Mesendoderm (in vitro differentiated cells): ENCODE data around the gene PIP4K2B.

ENCODE experiments used
- DNase-seq: peaks from one replicate; pipeline ENCODE4 v3.0.0; 2013
- H2AK5ac ChIP-seq: 2 replicates; pipeline ENCODE4 v1.6.1; 2013; ENCODE audit warnings: low read length, inconsistent platforms
- H2BK120ac ChIP-seq: 2 replicates; pipeline ENCODE4 v1.6.1; 2013; ENCODE audit warnings: low read depth, mild to moderate bottlenecking, low read length, moderate library complexity, mixed read lengths
- H2BK15ac ChIP-seq: replicated peaks from 2 replicates; pipeline ENCODE4 v1.6.1; 2013; ENCODE audit warnings: low read depth, mild to moderate bottlenecking, moderate library complexity
- H2BK5ac ChIP-seq: 2 replicates; pipeline ENCODE4 v1.6.1; 2013; ENCODE audit warnings: low read length, inconsistent platforms
- H3K18ac ChIP-seq: 2 replicates; pipeline ENCODE4 v1.6.1; 2013; ENCODE audit warnings: mild to moderate bottlenecking, low read length, mixed read lengths
- H3K23ac ChIP-seq: one replicate; pipeline ENCODE4 v1.6.1; 2013; ENCODE audit warnings: low read length
- H3K27ac ChIP-seq: 2 replicates; pipeline ENCODE4 v1.5.1; 2013; ENCODE audit warnings: low read depth, mild to moderate bottlenecking, inconsistent platforms, low read length, moderate library complexity
- H3K27me3 ChIP-seq: 2 replicates; pipeline ENCODE4 v1.6.1; 2013; ENCODE audit warnings: low read length, control low read depth, mild to moderate bottlenecking, inconsistent platforms; ENCODE audit not compliant: insufficient read depth, poor library complexity
- H3K36me3 ChIP-seq: 2 replicates; pipeline ENCODE4 v1.6.1; 2013; ENCODE audit warnings: low read length, inconsistent platforms; ENCODE audit not compliant: control insufficient read depth, insufficient read depth
- H3K4ac ChIP-seq: one replicate; pipeline ENCODE4 v1.6.1; 2013; ENCODE audit warnings: low read depth, mild to moderate bottlenecking, low read length, moderate library complexity
- H3K4me1 ChIP-seq: 2 replicates; pipeline ENCODE4 v1.6.1; 2013; ENCODE audit warnings: low read depth, low read length, inconsistent platforms; ENCODE audit not compliant: control insufficient read depth
- H3K4me2 ChIP-seq: 2 replicates; pipeline ENCODE4 v1.6.1; 2013; ENCODE audit warnings: low read length
- H3K4me3 ChIP-seq: 2 replicates; pipeline ENCODE4 v1.5.1; 2013; ENCODE audit warnings: mild to moderate bottlenecking, low read length
- H3K56ac ChIP-seq: one replicate; pipeline ENCODE4 v1.6.1; 2013; ENCODE audit warnings: low read length
- H3K79me1 ChIP-seq: 2 replicates; pipeline ENCODE4 v1.6.1; 2013; ENCODE audit warnings: low read length, inconsistent platforms
- H3K79me2 ChIP-seq: 2 replicates; pipeline ENCODE4 v1.6.1; 2013; ENCODE audit warnings: mild to moderate bottlenecking, low read length; ENCODE audit not compliant: control insufficient read depth, insufficient read depth
- H3K9ac ChIP-seq: 2 replicates; pipeline ENCODE4 v1.6.1; 2013; ENCODE audit warnings: low read length, inconsistent platforms
- H4K5ac ChIP-seq: one replicate; pipeline ENCODE4 v1.6.1; 2013; ENCODE audit warnings: low read length
- H4K8ac ChIP-seq: one replicate; pipeline ENCODE4 v1.6.1; 2013; ENCODE audit warnings: low read depth, mild to moderate bottlenecking, control low read depth, low read length, moderate library complexity
- WGBS: extraction: QIAGEN DNeasy Blood & Tissue Kit; methylation state at CpG from one replicate; pipeline ENCODE4 v1.1.7; 2013; ENCODE audit warnings: low lambda C conversion rate, missing lambda C conversion rate; ENCODE audit not compliant: insufficient coverage; ENCODE audit errors: extremely low coverage; 5-methylcytosine and 5-hydroxymethylcytosine counted together

The PIP4K2B gene

DNA sequence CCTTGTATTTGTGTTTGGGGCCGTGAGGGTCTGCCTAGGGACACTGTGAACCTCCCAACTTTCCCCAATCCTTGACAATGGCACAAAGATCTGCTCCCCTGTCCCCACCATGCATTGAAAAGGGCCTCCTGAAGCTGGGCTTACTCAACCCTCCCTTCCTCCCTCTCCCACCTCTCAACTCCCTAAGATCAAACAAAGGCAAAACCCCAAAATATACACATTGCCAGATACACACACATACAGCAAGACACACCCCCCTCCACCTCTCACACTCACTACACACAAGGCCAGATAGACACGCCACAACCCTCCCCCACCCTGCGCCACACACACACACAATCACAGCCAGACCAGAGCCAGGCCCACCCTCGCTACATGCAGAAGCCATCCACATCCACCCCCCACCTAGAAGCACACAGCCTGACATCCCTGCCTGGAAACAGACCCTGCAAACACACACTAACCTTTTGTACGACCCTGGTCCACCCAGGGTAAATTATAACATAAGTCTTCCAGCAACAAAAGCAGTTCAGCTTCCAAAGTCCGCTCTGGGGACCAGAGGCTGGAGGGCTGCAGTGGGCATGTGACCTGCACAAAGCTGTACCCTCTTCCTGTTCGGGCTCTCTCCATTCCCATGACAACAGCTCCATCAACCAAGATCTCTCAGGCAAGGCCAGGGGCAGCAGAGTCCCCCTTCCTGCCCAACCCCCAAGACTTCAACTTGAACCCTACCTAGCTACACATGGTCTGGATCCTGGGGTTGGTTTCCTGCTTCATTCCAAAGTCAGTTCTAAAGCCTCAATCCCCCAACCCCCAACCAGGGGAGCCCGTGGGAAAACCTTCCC lies 53.1 kb downstream of the PIP4K2B start:
- H3K79me1 ChIP-seq = peaks cover 11% of the 10 kb centered on the region
- H4K5ac ChIP-seq = no peak overlapping the region
- H3K36me3 ChIP-seq = peaks cover 1% of the 10 kb centered on the region
- peak overlapping the region; percentile 89 for H3K4me2 ChIP-seq
- H3K79me2 ChIP-seq = peaks cover 64% of the 10 kb centered on the region
- peak overlapping the region; percentile 25 for H3K27ac ChIP-seq
- no peak overlapping the region for H2BK15ac ChIP-seq
- H3K27me3 ChIP-seq = no peaks in the 10 kb centered on the region
- H3K4me3 ChIP-seq = peak overlapping the region; percentile 94
- H3K23ac ChIP-seq = no peak overlapping the region
- H4K8ac ChIP-seq = no peak overlapping the region
- no CpG with 5 or more reads among the region's 8 CpGs for WGBS
- H3K4ac ChIP-seq = no peak overlapping the region
- H2BK120ac ChIP-seq = no peak overlapping the region
- H3K4me1 ChIP-seq = peaks cover 22% of the 10 kb centered on the region
- DNase-seq = peak; percentile 63
- H2BK5ac ChIP-seq = no peak overlapping the region
- H3K18ac ChIP-seq = no peak overlapping the region
- peak overlapping the region; percentile 98 for H3K9ac ChIP-seq
- H3K56ac ChIP-seq = peak overlapping the region; percentile 99
- no peak overlapping the region for H2AK5ac ChIP-seq

DNA sequence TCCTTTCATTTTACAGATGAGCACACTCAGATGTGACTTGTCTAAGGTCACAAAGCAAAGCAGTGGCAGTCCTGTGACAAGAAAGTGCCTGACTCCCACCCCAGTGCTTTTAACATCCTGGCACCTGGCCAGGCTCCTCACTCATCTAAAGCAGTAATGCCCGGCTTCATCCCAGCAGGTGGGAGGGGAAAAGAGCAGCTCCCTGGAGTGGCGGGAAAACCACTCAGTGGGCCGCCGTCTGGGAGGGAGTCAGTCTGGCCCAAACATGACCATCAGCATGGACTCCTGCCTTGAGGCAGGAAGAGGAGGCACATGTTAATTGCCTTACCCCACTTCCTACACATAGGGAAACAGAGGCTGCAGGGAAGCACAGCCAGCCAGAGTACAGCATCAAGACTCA lies 53.8 kb downstream of the PIP4K2B start:
- Histone ChIP-seq H3K4me2 (peak overlapping the region; percentile 89), H3K36me3 (peaks cover 1% of the 10 kb centered on the region), H3K27me3 (no peaks in the 10 kb centered on the region), H2BK5ac (no peak overlapping the region), H2BK120ac (no peak overlapping the region), H3K18ac (no peak overlapping the region), H2AK5ac (no peak overlapping the region), H3K56ac (peak overlapping the region; percentile 99), H4K8ac (no peak overlapping the region), H3K79me2 (peaks cover 70% of the 10 kb centered on the region), H3K27ac (no peak overlapping the region), H3K4me3 (no peak overlapping the region), H3K4me1 (peaks cover 18% of the 10 kb centered on the region), H2BK15ac (no peak overlapping the region), H3K23ac (peak overlapping the region; percentile 30), H3K9ac (peak overlapping the region; percentile 98), H4K5ac (no peak overlapping the region), H3K79me1 (peaks cover 15% of the 10 kb centered on the region), H3K4ac (no peak overlapping the region)
- DNase-seq = no peak
- no CpG with 5 or more reads among the region's 4 CpGs for WGBS

DNA sequence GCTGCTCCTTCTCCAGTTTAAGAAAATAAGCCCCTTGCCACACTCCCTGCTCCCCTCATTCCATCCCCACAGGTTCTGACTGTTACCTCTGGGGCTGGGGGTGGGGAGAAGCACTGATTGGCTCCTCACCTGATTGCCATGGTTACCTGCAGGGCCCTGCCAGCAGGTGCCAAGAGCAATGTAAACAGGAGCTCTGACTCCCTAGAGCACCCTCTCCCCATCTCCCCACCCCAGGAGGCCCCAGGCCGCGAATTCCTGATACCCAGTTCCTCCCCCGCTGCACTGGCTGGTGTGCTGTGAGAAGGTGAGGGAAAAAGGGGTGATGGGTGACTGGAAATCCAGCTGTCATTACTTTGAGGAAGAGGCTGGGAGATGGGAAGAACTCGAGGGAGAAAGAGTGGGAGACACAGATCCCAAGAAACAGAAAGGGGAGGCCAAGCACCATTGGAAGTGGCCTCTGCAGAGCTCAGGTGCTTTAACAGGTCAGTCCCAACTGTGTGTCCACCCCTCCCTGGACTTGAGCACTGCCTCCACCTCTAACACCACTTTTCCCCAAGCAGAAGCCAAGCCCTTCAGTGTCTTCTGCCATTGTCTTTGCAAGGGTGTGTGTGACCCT lies 55.7 kb downstream of the PIP4K2B start:
- Histone ChIP-seq H3K4me3 (no peak overlapping the region), H4K5ac (no peak overlapping the region), H2BK5ac (no peak overlapping the region), H3K9ac (no peak overlapping the region), H3K27ac (no peak overlapping the region), H3K4me1 (peaks cover 14% of the 10 kb centered on the region), H3K27me3 (no peaks in the 10 kb centered on the region), H3K79me2 (peaks cover 76% of the 10 kb centered on the region), H3K23ac (no peak overlapping the region), H2AK5ac (no peak overlapping the region), H3K56ac (no peak overlapping the region), H3K4ac (no peak overlapping the region), H3K4me2 (no peak overlapping the region), H3K36me3 (peaks cover 5% of the 10 kb centered on the region), H2BK120ac (no peak overlapping the region), H2BK15ac (no peak overlapping the region), H4K8ac (no peak overlapping the region), H3K18ac (no peak overlapping the region), H3K79me1 (peaks cover 24% of the 10 kb centered on the region)
- no peak for DNase-seq
- WGBS = no CpG with 5 or more reads among the region's 4 CpGs

DNA sequence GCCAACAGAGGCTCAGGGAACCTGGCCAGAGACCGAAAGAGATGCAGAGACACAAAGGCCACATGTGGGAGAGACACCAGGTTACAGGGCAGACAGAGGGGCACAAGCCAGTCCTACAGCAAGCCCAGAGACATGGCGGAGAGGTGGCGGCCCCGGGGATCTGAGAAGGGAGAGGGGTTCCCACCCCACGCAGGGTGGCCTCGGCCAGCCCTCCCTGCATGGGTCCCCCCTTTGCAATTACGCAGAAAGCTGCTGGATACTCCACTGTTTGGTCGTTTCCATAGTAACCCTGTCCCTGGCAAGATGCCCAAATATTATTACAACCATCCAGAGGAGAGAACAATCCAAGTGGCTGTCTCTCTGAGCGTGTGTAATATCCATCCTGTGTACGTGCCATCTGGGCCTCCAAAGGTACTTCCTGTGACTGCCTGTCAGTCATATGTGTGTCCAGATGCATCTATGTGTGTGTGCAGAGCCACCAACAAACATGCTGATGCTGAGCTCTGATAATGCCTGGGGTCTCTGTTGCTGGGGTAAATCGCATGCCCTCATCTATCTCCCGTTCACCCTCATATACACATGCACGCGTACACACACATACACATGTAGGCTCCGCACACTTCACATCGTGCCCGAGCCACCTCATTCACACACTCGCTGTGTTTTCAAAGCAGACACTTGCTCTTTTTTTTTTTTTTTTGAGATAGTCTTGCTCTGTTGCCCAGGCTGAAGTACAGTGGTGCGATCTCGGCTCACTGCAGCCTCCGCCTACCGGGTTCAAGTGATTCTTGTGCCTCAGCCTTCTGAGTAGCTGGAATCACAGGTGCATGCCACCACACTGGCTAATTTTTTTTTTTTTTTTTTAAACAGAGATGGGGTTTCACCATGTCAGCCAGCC lies 56.7 kb downstream of the PIP4K2B start:
- Histone ChIP-seq H3K23ac (no peak overlapping the region), H3K4me3 (no peak overlapping the region), H4K8ac (no peak overlapping the region), H3K79me2 (peaks cover 75% of the 10 kb centered on the region), H3K4ac (no peak overlapping the region), H3K79me1 (peaks cover 24% of the 10 kb centered on the region), H4K5ac (no peak overlapping the region), H2AK5ac (no peak overlapping the region), H3K27ac (no peak overlapping the region), H3K9ac (no peak overlapping the region), H2BK5ac (no peak overlapping the region), H3K56ac (no peak overlapping the region), H3K18ac (no peak overlapping the region), H3K4me1 (peaks cover 14% of the 10 kb centered on the region), H2BK15ac (no peak overlapping the region), H3K4me2 (no peak overlapping the region), H3K27me3 (no peaks in the 10 kb centered on the region), H2BK120ac (no peak overlapping the region), H3K36me3 (peaks cover 10% of the 10 kb centered on the region)
- WGBS = no CpG with 5 or more reads among the region's 22 CpGs
- DNase-seq = no peak

DNA sequence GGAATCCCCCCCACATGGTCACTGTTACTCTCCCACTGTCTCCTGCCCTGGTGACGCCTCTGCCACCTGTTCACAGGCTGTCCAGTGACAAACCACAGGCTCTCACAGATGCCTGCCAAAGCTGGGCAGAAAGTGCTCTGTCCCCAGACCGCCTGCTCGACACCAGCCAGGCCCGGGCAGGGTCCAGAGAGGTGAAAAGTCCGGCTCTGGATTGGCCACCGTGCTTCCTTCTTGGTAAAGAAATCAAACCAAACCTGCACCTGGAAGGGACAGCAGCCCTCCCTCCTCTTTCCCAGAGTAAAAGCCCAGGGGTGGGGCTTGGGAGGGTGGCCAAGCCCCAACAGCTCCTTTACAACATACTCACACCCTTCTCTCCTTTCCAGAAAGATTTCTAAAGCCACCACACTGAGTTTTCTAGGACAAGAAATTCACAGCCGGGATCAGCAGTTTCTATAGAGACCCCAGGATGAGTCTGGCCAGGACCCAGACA lies 57.4 kb downstream of the PIP4K2B start:
- peaks cover 24% of the 10 kb centered on the region for H3K79me1 ChIP-seq
- peaks cover 69% of the 10 kb centered on the region for H3K79me2 ChIP-seq
- peaks cover 14% of the 10 kb centered on the region for H3K4me1 ChIP-seq
- no peak overlapping the region for H2AK5ac ChIP-seq
- no CpG with 5 or more reads among the region's 7 CpGs for WGBS
- no peak overlapping the region for H3K18ac ChIP-seq
- no peak overlapping the region for H3K23ac ChIP-seq
- no peak overlapping the region for H3K56ac ChIP-seq
- no peaks in the 10 kb centered on the region for H3K27me3 ChIP-seq
- H3K4me3 ChIP-seq = no peak overlapping the region
- H4K5ac ChIP-seq = no peak overlapping the region
- DNase-seq = no peak
- no peak overlapping the region for H2BK5ac ChIP-seq
- H2BK15ac ChIP-seq = no peak overlapping the region
- peaks cover 10% of the 10 kb centered on the region for H3K36me3 ChIP-seq
- no peak overlapping the region for H2BK120ac ChIP-seq
- no peak overlapping the region for H3K9ac ChIP-seq
- H4K8ac ChIP-seq = no peak overlapping the region
- H3K4me2 ChIP-seq = no peak overlapping the region
- no peak overlapping the region for H3K4ac ChIP-seq
- no peak overlapping the region for H3K27ac ChIP-seq
